Measurements from ENCODE around the gene MGST3. TPM values are rescaled to one million over a fixed set of nuclear protein-coding genes. Genes with fewer than 3 reads are reported as not detected.

Gene MGST3
- total RNA-seq, 1 donor from 2014 or later: 133 TPM

Other genes with a start within 250 kb of the MGST3 start
- gene RXRG, start 186.1 kb upstream of the MGST3 start, total RNA-seq (ENCODE audit: low replicate concordance): 0.98 and 5.8 TPM in 2 replicates
- not detected in 2 replicates for gene LRRC52, start 87.2 kb upstream of the MGST3 start, total RNA-seq (ENCODE audit: low replicate concordance)
- 44.7 and 57.8 TPM in 2 replicates for gene ALDH9A1, start 67.3 kb downstream of the MGST3 start, total RNA-seq (ENCODE audit: low replicate concordance)
- 95.0 and 109 TPM in 2 replicates for gene TMCO1, start 137.6 kb downstream of the MGST3 start, total RNA-seq (ENCODE audit: low replicate concordance)
- gene UCK2, start 196.4 kb downstream of the MGST3 start, total RNA-seq (ENCODE audit: low replicate concordance): 34.9 and 59.3 TPM in 2 replicates